GM18517 (cell line): ENCODE data around the gene MSMO1.

ENCODE experiments used
- ATAC-seq: cut with Tn5 transposase; IDR thresholded peaks from one replicate; pipeline ENCODE4 v1.9.1; 2021; ENCODE audit warnings: mild to moderate bottlenecking, moderate library complexity; ENCODE audit not compliant: unreplicated experiment

MSMO1 gene

GRCh38 chr4:165359506-165359905, 32.0 kb downstream of the MSMO1 start:
- no peak for ATAC-seq

- ATAC-seq = no peak
Observed at GRCh38 chr4:165360041-165360695, 32.7 kb downstream of the MSMO1 start.

GRCh38 chr4:165360985-165361670, 33.7 kb downstream of the MSMO1 start:
- ATAC-seq = no peak

GRCh38 chr4:165361810-165362209, 34.3 kb downstream of the MSMO1 start:
- ATAC-seq = no peak

- ATAC-seq = no peak
Observed at GRCh38 chr4:165364452-165365080, 37.1 kb downstream of the MSMO1 start.

- no peak for ATAC-seq
Observed at GRCh38 chr4:165367040-165367439, 39.6 kb downstream of the MSMO1 start.

- no peak for ATAC-seq
Observed at GRCh38 chr4:165368114-165368513, 40.6 kb downstream of the MSMO1 start.

- no peak for ATAC-seq
Observed at GRCh38 chr4:165368567-165368966, 41.1 kb downstream of the MSMO1 start.

- no peak for ATAC-seq
Observed at GRCh38 chr4:165369522-165369921, 42.1 kb downstream of the MSMO1 start.

GRCh38 chr4:165370530-165370929, 43.1 kb downstream of the MSMO1 start:
- ATAC-seq = no peak

GRCh38 chr4:165375465-165375864, 48.0 kb downstream of the MSMO1 start:
- no peak for ATAC-seq

GRCh38 chr4:165378398-165378744, 50.9 kb downstream of the MSMO1 start:
- ATAC-seq = no peak

GRCh38 chr4:165378745-165379677, 51.5 kb downstream of the MSMO1 start, which contains the start of gene CPE:
CPE (plus strand) TSS chr4:165379008; CDS start chr4:165379222, 214 bp downstream.
- ATAC-seq = peak; percentile 74

GRCh38 chr4:165379678-165380064, 52.2 kb downstream of the MSMO1 start:
- ATAC-seq = no peak

- no peak for ATAC-seq
Observed at GRCh38 chr4:165380805-165381204, 53.3 kb downstream of the MSMO1 start.

- ATAC-seq = no peak
Observed at GRCh38 chr4:165381821-165382373, 54.4 kb downstream of the MSMO1 start.

- no peak for ATAC-seq
Observed at GRCh38 chr4:165382640-165383039, 55.2 kb downstream of the MSMO1 start.

GRCh38 chr4:165383591-165384073, 56.2 kb downstream of the MSMO1 start:
- ATAC-seq = no peak

GRCh38 chr4:165384186-165384585, 56.7 kb downstream of the MSMO1 start:
- ATAC-seq = no peak

- ATAC-seq = no peak
Observed at GRCh38 chr4:165384598-165384997, 57.1 kb downstream of the MSMO1 start.

- no peak for ATAC-seq
Observed at GRCh38 chr4:165385126-165385525, 57.7 kb downstream of the MSMO1 start.
